Endothelial cell (in vitro differentiated cells): Measurements from ENCODE around the gene SH3BGRL2. TPM values are rescaled to one million over a fixed set of nuclear protein-coding genes. Genes with fewer than 3 reads are reported as not detected.
A peak's percentile ranks its signal among the peaks of the same experiment; 100 is the strongest.

ENCODE experiments used
- DNase-seq: peaks from one replicate; pipeline ENCODE4 v3.0.0; 2021; ENCODE audit warnings: low spot score
- H3K27ac Mint-ChIP-seq: one replicate; pipeline ENCODE4 v1.8.0; 2021; ENCODE audit warnings: mixed read lengths, inconsistent platforms; ENCODE audit not compliant: unreplicated experiment
- H3K27me3 Mint-ChIP-seq: one replicate; pipeline ENCODE4 v1.8.0; 2021; ENCODE audit warnings: mild to moderate bottlenecking, moderate library complexity, mixed read lengths, inconsistent platforms; ENCODE audit not compliant: unreplicated experiment
- H3K36me3 Mint-ChIP-seq: one replicate; pipeline ENCODE4 v1.8.0; 2021; ENCODE audit warnings: mild to moderate bottlenecking, low read depth, mixed read lengths, inconsistent platforms; ENCODE audit not compliant: unreplicated experiment
- H3K4me1 Mint-ChIP-seq: one replicate; pipeline ENCODE4 v1.8.0; 2021; ENCODE audit warnings: mild to moderate bottlenecking, mixed read lengths, inconsistent platforms; ENCODE audit not compliant: unreplicated experiment
- H3K4me3 Mint-ChIP-seq: one replicate; pipeline ENCODE4 v1.8.0; 2021; ENCODE audit warnings: mild to moderate bottlenecking, mixed read lengths, inconsistent platforms; ENCODE audit not compliant: unreplicated experiment
- H3K9me3 Mint-ChIP-seq: one replicate; pipeline ENCODE4 v1.8.0; 2021; ENCODE audit warnings: mixed read lengths, inconsistent platforms; ENCODE audit not compliant: unreplicated experiment
- long read RNA-seq: library from polyadenylated mRNA; unstranded; transcript quantifications from one replicate; pipeline ENCODE4 v2.0.0, GENCODE V29; 2020; ENCODE audit not compliant: unreplicated experiment
- total RNA-seq: library from RNA; stranded (reverse); fragmentation: NEBNext Ultra II Directional; extraction: Animal tissue kit (Norgen Biotek cat#: 25700); gene quantifications from one replicate; pipeline ENCODE4 v1.2.1, GENCODE V29; 2021; ENCODE audit not compliant: unreplicated experiment
- TF ChIP-seq, protein P1 (sequence below): fragments of 200-600 bp; sonication (generic); IDR thresholded peaks from one replicate; pipeline ENCODE4 v1.5.0; 2021; ENCODE audit warnings: antibody characterized with exemption; ENCODE audit not compliant: unreplicated experiment

Gene SH3BGRL2
- total RNA-seq = 7.0 TPM
- long read RNA-seq, full-length matches to known transcripts = 1 of 2 reads
- long read RNA-seq, partial matches to known transcripts = 0 of 2 reads
- long read RNA-seq, other reads (novel, unspliced or antisense) = 1 of 2 reads

DNA sequence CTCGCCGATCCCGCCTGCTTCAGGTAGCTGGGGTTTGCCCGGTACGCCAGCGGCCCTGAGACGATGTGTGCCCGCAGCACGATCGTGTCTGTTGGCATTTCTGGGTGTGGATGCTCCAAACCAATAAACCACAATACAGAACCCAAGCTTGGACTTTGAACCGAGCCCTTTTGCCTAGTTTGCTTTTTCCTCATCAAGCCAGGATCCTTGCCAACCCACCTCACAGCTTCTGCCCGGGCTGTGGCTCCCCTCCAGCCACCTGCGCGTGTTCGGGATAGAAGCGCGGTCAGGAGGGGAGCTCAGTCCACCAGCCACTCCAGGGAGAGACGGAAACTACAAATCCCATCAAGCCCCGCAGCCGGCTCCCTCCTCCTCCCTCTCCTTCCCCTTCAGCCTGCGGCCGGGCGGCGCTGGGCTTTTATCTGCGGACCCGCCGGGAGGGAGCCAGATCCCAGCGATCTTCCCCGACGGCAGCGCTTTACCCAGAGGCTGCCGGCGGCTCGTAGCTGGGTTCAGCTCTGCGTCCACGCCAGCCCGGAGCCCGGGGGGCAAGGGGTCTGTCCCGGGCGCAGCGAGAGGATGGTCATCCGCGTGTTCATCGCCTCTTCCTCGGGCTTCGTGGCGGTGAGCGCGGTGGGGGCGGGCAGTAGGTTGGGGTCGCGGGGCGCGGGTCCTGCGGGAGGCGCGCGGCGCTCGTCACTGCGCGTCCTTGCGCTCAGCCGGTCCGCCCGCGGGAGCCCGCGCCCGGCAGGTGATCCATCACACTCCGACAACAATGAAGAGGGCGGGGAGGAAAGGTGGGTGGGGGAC, at the start of gene SH3BGRL2:
TSS of gene SH3BGRL2 (plus strand) at position 447 of the 810 bp plus-strand sequence. CDS start at position 580, 133 bp downstream.
- peak within 1 kb of the TSS; percentile 40 for H3K27ac Mint-ChIP-seq
- TF ChIP-seq, protein P1, sequence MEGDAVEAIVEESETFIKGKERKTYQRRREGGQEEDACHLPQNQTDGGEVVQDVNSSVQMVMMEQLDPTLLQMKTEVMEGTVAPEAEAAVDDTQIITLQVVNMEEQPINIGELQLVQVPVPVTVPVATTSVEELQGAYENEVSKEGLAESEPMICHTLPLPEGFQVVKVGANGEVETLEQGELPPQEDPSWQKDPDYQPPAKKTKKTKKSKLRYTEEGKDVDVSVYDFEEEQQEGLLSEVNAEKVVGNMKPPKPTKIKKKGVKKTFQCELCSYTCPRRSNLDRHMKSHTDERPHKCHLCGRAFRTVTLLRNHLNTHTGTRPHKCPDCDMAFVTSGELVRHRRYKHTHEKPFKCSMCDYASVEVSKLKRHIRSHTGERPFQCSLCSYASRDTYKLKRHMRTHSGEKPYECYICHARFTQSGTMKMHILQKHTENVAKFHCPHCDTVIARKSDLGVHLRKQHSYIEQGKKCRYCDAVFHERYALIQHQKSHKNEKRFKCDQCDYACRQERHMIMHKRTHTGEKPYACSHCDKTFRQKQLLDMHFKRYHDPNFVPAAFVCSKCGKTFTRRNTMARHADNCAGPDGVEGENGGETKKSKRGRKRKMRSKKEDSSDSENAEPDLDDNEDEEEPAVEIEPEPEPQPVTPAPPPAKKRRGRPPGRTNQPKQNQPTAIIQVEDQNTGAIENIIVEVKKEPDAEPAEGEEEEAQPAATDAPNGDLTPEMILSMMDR = no peak
- no peaks in the 10 kb centered on the region for H3K9me3 Mint-ChIP-seq
- H3K27me3 Mint-ChIP-seq = peaks cover 7% of the 10 kb centered on the region
- DNase-seq = peak; percentile 74
- H3K4me3 Mint-ChIP-seq = peak within 1 kb of the TSS; percentile 95
- H3K4me1 Mint-ChIP-seq = peaks cover 9% of the 10 kb centered on the region
- H3K36me3 Mint-ChIP-seq = no peaks in the 10 kb centered on the region

DNA sequence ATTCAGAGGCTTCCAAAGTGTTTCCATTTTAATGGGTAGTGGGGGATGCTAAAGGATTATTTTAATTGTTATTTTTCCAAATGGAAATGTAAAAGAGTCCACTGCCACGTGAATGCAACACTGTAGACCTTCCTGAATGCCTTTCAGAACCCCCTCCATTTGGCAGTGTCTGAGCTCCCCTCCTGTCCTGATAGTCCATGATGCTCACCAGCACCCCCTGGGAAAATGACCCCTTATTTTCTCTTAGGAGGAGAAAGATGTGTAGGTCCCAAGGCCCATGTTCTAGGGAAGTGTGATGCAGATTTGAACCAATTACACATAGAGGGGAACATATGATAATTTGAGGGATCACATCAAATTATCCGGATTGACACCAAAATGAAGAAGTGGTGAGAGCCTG, 46.8 kb upstream of the SH3BGRL2 start:
- H3K36me3 Mint-ChIP-seq = peaks cover 5% of the 10 kb centered on the region
- no peaks in the 10 kb centered on the region for H3K9me3 Mint-ChIP-seq
- TF ChIP-seq, protein P1 = no peak
- H3K4me3 Mint-ChIP-seq = no peak overlapping the region
- no peak for DNase-seq
- peaks cover 5% of the 10 kb centered on the region for H3K27me3 Mint-ChIP-seq
- no peak overlapping the region for H3K27ac Mint-ChIP-seq
- no peaks in the 10 kb centered on the region for H3K4me1 Mint-ChIP-seq

- peak overlapping the region; percentile 25 for H3K27ac Mint-ChIP-seq
- H3K27me3 Mint-ChIP-seq = peaks cover 2% of the 10 kb centered on the region
- no peak overlapping the region for H3K4me3 Mint-ChIP-seq
- DNase-seq = peak; percentile 7
- TF ChIP-seq, protein P1 = peak; percentile 74
- peaks cover 3% of the 10 kb centered on the region for H3K36me3 Mint-ChIP-seq
- H3K9me3 Mint-ChIP-seq = no peaks in the 10 kb centered on the region
- no peaks in the 10 kb centered on the region for H3K4me1 Mint-ChIP-seq
Observed at GRCh38 chr6:79586548-79586947, 44.6 kb upstream of the SH3BGRL2 start.

GRCh38 chr6:79589701-79590100, 41.4 kb upstream of the SH3BGRL2 start:
- TF ChIP-seq, protein P1 = no peak
- H3K9me3 Mint-ChIP-seq = no peaks in the 10 kb centered on the region
- no peak overlapping the region for H3K27ac Mint-ChIP-seq
- no peaks in the 10 kb centered on the region for H3K4me1 Mint-ChIP-seq
- no peaks in the 10 kb centered on the region for H3K27me3 Mint-ChIP-seq
- DNase-seq = no peak
- no peak overlapping the region for H3K4me3 Mint-ChIP-seq
- no peaks in the 10 kb centered on the region for H3K36me3 Mint-ChIP-seq

- TF ChIP-seq, protein P1 = no peak
- Mint-ChIP-seq H3K27ac (no peak overlapping the region), H3K36me3 (no peaks in the 10 kb centered on the region), H3K4me3 (no peak overlapping the region), H3K27me3 (no peaks in the 10 kb centered on the region), H3K9me3 (no peaks in the 10 kb centered on the region), H3K4me1 (no peaks in the 10 kb centered on the region)
- DNase-seq = no peak
Observed at GRCh38 chr6:79597155-79597554, 34.0 kb upstream of the SH3BGRL2 start.
